Measurements from ENCODE around the gene OAS2.

DNA sequence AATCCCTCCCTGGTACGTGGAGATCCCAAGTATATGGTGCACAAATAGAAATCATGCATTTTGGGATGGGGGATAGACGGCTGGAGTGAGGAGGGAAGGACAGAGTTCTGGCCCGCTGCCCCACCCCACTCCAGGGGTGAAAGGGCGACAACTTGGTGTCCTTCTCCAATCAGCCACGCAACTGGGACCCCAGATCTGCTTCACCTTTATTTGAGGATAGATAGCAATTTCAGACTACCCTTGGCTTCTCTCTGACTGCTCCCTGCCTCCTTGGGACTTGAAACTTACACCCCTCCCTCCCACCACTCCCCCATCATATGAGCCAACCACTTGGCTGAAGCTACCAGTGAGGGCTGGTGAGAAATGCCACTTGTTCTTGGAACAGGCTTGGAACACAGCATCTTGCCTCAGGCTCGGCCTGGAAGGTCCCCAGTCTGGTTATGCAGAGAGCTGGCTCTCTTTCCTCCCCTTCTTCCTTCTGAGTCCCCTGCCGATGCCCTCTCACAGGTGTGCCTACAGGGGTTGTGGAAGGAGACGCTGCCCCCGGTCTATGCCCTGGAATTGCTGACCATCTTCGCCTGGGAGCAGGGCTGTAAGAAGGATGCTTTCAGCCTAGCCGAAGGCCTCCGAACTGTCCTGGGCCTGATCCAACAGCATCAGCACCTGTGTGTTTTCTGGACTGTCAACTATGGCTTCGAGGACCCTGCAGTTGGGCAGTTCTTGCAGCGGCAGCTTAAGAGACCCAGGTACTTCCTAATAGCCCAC, 31.9 kb upstream of the OAS2 start:
- TF ChIP-seq, protein P1, sequence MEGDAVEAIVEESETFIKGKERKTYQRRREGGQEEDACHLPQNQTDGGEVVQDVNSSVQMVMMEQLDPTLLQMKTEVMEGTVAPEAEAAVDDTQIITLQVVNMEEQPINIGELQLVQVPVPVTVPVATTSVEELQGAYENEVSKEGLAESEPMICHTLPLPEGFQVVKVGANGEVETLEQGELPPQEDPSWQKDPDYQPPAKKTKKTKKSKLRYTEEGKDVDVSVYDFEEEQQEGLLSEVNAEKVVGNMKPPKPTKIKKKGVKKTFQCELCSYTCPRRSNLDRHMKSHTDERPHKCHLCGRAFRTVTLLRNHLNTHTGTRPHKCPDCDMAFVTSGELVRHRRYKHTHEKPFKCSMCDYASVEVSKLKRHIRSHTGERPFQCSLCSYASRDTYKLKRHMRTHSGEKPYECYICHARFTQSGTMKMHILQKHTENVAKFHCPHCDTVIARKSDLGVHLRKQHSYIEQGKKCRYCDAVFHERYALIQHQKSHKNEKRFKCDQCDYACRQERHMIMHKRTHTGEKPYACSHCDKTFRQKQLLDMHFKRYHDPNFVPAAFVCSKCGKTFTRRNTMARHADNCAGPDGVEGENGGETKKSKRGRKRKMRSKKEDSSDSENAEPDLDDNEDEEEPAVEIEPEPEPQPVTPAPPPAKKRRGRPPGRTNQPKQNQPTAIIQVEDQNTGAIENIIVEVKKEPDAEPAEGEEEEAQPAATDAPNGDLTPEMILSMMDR (IDR thresholded peaks at IDR 0.05): no peak
- no peak for TF ChIP-seq EZH2 (IDR thresholded peaks at IDR 0.05; ENCODE audit: borderline replicate concordance, insufficient read depth, low read depth, low read length, poor library complexity, severe bottlenecking)
